OCI-LY7 (cell line): Measurements from ENCODE around the gene IQCK.

ENCODE experiments used
- CTCF ChIP-seq: fragments of 200-600 bp; sonication (generic); conservative IDR thresholded peaks from 2 replicates; pipeline ENCODE4 v1.5.1; 2014; ENCODE audit warnings: mild to moderate bottlenecking, antibody characterized with exemption, low read length, moderate library complexity, mixed read lengths
- EZH2phosphoT487 ChIP-seq: fragments of 200-600 bp; sonication (generic); IDR thresholded peaks from 2 replicates; pipeline ENCODE4 v1.6.1; 2018; ENCODE audit warnings: low read depth, borderline replicate concordance, mild to moderate bottlenecking, mixed run types, antibody characterized with exemption, low read length, moderate library complexity, mixed read lengths

GRCh38 chr16:19856120-19856519, 138.0 kb downstream of the IQCK start:
- TF ChIP-seq CTCF, result no peak
- TF ChIP-seq EZH2phosphoT487, result no peak
